Stimulated activated naive CD4-positive, alpha-beta T cell treated with Interleukin-2 at 50 U/mL for 16 hours (primary cell): Measurements from ENCODE around the gene CCL13.

ENCODE experiments used
- DNase-seq: peaks from one replicate; lab custom pipeline; 2025; lab: John Stamatoyannopoulos, UW

The CCL13 gene

GRCh38 chr17:34384822-34385605, 28.7 kb downstream of the CCL13 start:
- no peak for DNase-seq

- no peak for DNase-seq
Observed at GRCh38 chr17:34386343-34386696, 30.0 kb downstream of the CCL13 start.

GRCh38 chr17:34386697-34387550, 30.6 kb downstream of the CCL13 start:
- DNase-seq = no peak

DNA sequence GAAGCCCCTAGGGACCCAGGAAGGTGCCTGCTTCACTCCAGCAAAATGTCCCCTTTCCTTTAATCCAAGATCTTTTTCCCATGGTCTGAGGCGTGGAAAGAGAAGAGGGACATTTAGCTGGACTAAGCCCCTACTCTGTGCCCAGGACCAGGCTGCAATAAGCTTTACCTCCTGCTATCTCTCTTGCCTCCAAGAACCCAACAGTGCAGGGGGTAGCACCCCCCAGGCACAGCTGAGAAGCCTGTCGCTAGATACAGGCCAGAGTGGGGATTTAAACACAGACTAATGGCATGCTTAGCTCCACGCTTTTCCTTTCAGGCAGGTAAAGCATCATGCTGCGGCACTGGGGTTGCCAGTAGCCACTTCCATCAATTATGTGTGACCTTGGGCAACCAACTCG, 31.3 kb downstream of the CCL13 start:
- DNase-seq = no peak

- DNase-seq = no peak
Observed at GRCh38 chr17:34389126-34389750, 33.0 kb downstream of the CCL13 start.

DNA sequence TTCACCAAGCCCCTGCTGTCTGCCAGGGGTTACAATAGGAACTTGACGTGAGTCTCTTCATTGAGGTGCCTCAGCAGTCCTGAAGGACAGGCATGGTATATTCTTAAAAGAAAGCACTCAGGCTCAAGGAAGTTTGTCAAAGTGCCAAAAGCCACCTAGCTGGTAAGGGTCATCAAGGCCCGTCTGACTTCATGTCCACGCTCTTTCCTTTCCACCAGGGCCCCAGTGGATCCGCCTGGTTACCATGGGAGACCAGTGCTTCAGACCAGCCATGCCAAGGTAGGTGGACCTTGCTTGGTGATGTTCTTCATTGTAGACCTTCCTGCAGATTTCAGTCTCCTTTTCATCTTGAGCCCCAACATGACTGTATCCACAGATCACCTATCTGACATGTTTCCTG, 34.4 kb downstream of the CCL13 start:
- no peak for DNase-seq

DNA sequence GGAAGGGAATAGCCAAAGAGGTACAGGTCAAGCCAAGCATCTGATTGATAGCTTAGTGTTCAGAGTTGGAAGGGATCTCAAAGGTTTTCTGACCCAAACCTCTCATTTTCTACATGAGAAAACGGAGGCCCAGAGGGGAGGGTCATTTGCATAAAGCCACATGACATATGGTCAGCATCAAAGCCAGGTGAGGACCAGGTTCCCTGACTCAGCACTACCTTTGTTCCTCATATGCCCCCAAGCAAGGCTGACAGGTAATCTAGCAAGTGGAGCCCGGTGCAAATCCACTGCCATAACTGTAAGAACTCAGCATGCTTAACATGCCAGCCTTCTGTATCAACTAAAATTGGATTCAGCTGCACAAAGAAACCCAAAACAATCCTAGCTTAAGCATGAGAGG, 35.0 kb downstream of the CCL13 start:
- DNase-seq = no peak

DNA sequence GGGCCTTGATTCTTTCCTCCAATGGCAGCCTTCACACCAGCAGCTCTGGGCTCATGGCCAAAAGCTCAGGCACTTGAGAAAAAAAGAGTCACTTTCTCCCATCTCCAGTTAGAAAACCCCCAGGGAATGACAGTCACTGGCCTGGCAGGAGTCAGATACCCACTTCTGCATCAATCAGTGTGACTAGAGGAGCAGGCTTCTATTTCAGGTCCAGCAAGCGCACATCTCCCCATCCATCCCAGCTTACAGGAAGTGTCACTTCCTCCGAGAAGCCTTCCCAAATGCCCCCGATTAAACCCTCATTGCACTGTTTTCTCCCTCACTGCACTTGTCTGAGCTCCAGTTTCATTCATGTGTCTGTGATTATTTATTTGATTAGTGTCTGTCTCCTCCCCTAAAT, 37.1 kb downstream of the CCL13 start:
- DNase-seq = no peak

- no peak for DNase-seq
Observed at GRCh38 chr17:34397265-34397664, 41.0 kb downstream of the CCL13 start.

GRCh38 chr17:34398990-34399389, 42.7 kb downstream of the CCL13 start:
- DNase-seq = no peak

- no peak for DNase-seq
Observed at GRCh38 chr17:34399725-34400124, 43.4 kb downstream of the CCL13 start.

DNA sequence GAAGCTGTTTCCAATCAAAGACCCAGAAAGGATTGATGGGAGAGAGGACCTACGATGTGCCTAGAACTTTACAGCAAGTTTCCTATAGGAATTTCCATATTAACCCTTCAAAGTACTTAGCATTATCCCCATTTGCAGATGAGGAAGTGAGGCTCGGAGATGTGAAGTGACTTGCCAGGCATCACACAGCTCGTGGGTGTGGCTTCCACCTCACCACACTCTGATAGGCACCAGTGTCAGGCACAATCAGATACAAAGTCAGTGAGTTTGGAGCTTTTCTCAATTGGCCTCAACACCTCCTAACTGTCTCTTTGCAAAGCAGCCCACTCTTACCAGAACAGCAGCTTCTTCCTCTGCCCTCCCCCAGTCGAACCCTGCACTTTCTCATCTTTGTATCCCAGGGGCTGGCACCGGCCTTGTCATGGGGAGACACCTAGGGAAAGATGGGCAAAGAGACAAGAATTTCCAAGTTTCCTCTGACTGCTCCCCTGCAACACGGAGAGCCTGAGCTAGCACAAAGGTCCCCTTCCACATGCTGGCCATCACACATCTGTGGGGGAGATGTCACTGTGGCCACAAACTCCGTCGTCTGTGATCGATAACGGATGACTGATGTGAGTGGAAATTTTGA, 44.1 kb downstream of the CCL13 start:
- no peak for DNase-seq

GRCh38 chr17:34401165-34401564, 44.9 kb downstream of the CCL13 start:
- DNase-seq = no peak

DNA sequence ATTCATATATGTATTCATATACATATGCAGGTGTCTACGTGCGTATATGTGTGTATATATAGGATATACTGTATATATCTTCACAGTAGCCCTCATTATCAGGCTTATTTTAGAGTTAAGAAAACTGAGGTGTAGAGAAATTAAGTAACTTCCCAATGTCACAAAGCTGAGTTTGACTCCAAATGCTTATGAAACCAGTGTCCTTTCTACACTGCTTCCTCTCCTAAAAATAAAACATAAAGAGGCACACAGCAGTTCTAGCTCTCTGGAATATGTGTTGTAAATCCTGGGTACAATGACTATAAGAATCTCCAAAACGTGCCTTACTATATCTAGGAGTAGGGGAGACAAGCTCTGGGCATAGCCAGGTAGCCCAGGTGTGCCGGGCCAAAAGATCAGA, 46.7 kb downstream of the CCL13 start:
- DNase-seq = no peak

GRCh38 chr17:34406226-34406625, 49.9 kb downstream of the CCL13 start:
- DNase-seq = no peak
